GM18507 (cell line): Measurements from ENCODE around the gene CLDN9.

Source experiments
- DNase-seq: peaks from one replicate; pipeline ENCODE4 v3.0.0; 2011; ENCODE audit warnings: low read depth; ENCODE audit not compliant: insufficient read length; ENCODE audit errors: extremely low spot score
- FAIRE-seq: peaks from 2 replicates; lab custom pipeline; 2011; peaks lifted over from hg19 to GRCh38; lab: Jason Lieb, UNC

The CLDN9 gene

GRCh38 chr16:3013998-3014690, 1.4 kb downstream of the CLDN9 start:
- DNase-seq (no peak), FAIRE-seq (no peak)

- FAIRE-seq = no peak
- DNase-seq = no peak
These were observed 2.2 kb downstream of the CLDN9 start for GRCh38 chr16:3014971-3015370.

- no peak for FAIRE-seq
These were observed 3.3 kb downstream of the CLDN9 start for GRCh38 chr16:3015865-3016521.

GRCh38 chr16:3017344-3017743, 4.6 kb downstream of the CLDN9 start:
- DNase-seq (no peak), FAIRE-seq (no peak)

More at GRCh38 chr16:3015865-3016521, 3.3 kb downstream of the CLDN9 start:
- no peak for DNase-seq

- FAIRE-seq (no peak), DNase-seq (no peak)
These were observed 5.2 kb downstream of the CLDN9 start, which contains the start of gene CLDN6 for GRCh38 chr16:3017794-3018506. Gene CLDN6, minus strand, starts transcription at chr16:3018183. Its CDS starts 2,162 bp downstream, at chr16:3016021.

- FAIRE-seq = no peak
- no peak for DNase-seq
These were observed 7.0 kb downstream of the CLDN9 start for GRCh38 chr16:3019594-3020246.

GRCh38 chr16:3020247-3020603, 7.5 kb downstream of the CLDN9 start, which contains the start of gene TNFRSF12A:
Gene TNFRSF12A, plus strand, starts transcription at chr16:3020368. Its CDS starts 30 bp downstream, at chr16:3020398.
- peak; percentile 75 for FAIRE-seq
- peak; percentile 80 for DNase-seq

- FAIRE-seq = no peak
- no peak for DNase-seq
These were observed 8.1 kb downstream of the CLDN9 start for GRCh38 chr16:3020604-3021448.

GRCh38 chr16:3021449-3022207, 8.9 kb downstream of the CLDN9 start:
- peak; percentile 79 for FAIRE-seq
- no peak for DNase-seq

- FAIRE-seq (peak; percentile 77), DNase-seq (no peak)
These were observed 9.5 kb downstream of the CLDN9 start for GRCh38 chr16:3022208-3022683.

GRCh38 chr16:3022684-3023414, 10.1 kb downstream of the CLDN9 start:
- FAIRE-seq = no peak
- DNase-seq = no peak

- DNase-seq (no peak), FAIRE-seq (no peak)
These were observed 10.6 kb downstream of the CLDN9 start for GRCh38 chr16:3023415-3023668.

- FAIRE-seq = peak; percentile 99
These were observed 11.2 kb downstream of the CLDN9 start, which contains the start of the genes HCFC1R1 and THOC6 for GRCh38 chr16:3023669-3024478. Gene HCFC1R1, minus strand, starts transcription at chr16:3023942. Its CDS starts 1 bp downstream, at chr16:3023941. Gene THOC6, plus strand, starts transcription at chr16:3024035. Its CDS starts 292 bp downstream, at chr16:3024327.

GRCh38 chr16:3025032-3026002, 12.6 kb downstream of the CLDN9 start:
- no peak for FAIRE-seq

More at GRCh38 chr16:3023669-3024478, 11.2 kb downstream of the CLDN9 start, which contains the start of the genes HCFC1R1 and THOC6:
- DNase-seq = peak; percentile 83

GRCh38 chr16:3026003-3026378, 13.3 kb downstream of the CLDN9 start:
- FAIRE-seq (no peak), DNase-seq (no peak)

More at GRCh38 chr16:3025032-3026002, 12.6 kb downstream of the CLDN9 start:
- DNase-seq = no peak
